ENCODE measurements around the gene NR4A1.

NR4A1 gene

GRCh38 chr12:52050758-52051541, at the start of gene NR4A1:
Gene NR4A1, plus strand, starts transcription at chr12:52051442. Its CDS starts 2,887 bp downstream, at chr12:52054329.
- Histone ChIP-seq H3K27me3 (ENCODE audit: insufficient read depth, insufficient read length) (peaks cover 32% of the 10 kb centered on the region), H3K36me3 (ENCODE audit: insufficient read depth, insufficient read length, low read length) (peaks cover 42% of the 10 kb centered on the region), H3K4me3 (ENCODE audit: insufficient read length, low read depth) (peak within 1 kb of the TSS; percentile 90), H3K4me1 (ENCODE audit: insufficient read depth, insufficient read length) (peaks cover 8% of the 10 kb centered on the region), H3K9me3 (ENCODE audit: insufficient read depth, low read length) (no peaks in the 10 kb centered on the region), H3K9ac (ENCODE audit: insufficient read length, low read depth) (peak within 1 kb of the TSS; percentile 93)
- TF ChIP-seq YY1 (IDR thresholded peaks at IDR 0.05; ENCODE audit: insufficient read depth, insufficient read length) (no peak), SUZ12 (IDR thresholded peaks at IDR 0.05; ENCODE audit: extremely low read depth, insufficient read depth, insufficient read length) (no peak), ZNF274 (IDR thresholded peaks at IDR 0.05; ENCODE audit: low read depth, low read length) (no peak)
- DNase-seq (ENCODE audit: low read depth, low spot score) = peak; percentile 72

DNA sequence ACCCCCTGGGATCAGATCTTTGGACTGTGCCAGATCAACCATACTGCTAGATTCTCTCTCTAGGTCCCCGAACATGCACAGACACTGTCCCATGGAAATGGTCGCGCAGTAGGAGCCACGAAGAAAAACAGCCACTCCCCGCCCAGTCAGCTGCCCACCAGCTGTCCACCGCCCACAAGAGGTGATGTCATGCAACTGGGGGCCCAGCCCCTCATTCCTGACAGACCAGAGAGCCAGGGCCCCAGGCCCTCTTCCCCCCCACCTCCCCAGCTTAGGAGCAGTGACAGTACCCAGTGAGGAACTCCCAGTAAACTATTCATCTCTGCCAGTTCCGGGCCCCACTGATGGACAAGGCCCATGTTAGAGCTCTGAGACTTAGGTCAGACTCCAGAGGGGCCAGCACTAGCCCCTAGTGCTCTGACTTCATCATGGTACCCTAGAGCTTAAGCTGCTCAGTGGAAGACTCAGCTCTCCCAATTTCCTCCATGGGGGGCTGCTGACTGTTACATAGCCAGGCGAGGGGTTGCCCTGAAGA, 48.2 kb upstream of the NR4A1 start:
- TF ChIP-seq SUZ12 (IDR thresholded peaks at IDR 0.05; ENCODE audit: extremely low read depth, insufficient read depth, insufficient read length) (no peak), YY1 (IDR thresholded peaks at IDR 0.05; ENCODE audit: insufficient read depth, insufficient read length) (no peak), ZNF274 (IDR thresholded peaks at IDR 0.05; ENCODE audit: low read depth, low read length) (no peak)
- DNase-seq (ENCODE audit: low read depth, low spot score) = no peak
- Histone ChIP-seq H3K27me3 (ENCODE audit: insufficient read depth, insufficient read length) (peaks cover 10% of the 10 kb centered on the region), H3K4me3 (ENCODE audit: insufficient read length, low read depth) (no peak overlapping the region), H3K4me1 (ENCODE audit: insufficient read depth, insufficient read length) (peaks cover 22% of the 10 kb centered on the region), H3K9ac (ENCODE audit: insufficient read length, low read depth) (no peak overlapping the region), H3K9me3 (ENCODE audit: insufficient read depth, low read length) (no peaks in the 10 kb centered on the region), H3K36me3 (ENCODE audit: insufficient read depth, insufficient read length, low read length) (peaks cover 14% of the 10 kb centered on the region)

DNA sequence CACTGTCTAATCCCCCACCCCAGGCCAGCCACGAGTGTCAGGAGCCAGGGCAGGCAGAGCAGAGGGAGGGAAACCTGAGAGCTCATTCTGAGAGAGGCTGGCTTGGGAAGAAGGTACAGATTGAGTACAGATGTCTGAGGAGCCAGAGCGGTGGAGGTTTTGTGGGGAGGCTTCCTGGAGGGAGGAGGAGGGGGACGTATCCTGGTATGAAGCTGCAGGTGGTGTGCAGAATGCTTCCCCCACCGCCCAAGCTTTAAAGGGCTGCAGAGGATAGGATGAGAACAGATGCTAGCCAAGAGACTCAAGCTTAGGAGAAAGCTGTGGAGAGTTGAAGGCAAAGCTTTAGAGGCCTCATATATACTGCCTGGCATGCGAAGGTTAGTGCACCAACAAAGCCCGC, 47.7 kb upstream of the NR4A1 start:
- H3K4me3 ChIP-seq (ENCODE audit: insufficient read length, low read depth) = no peak overlapping the region
- TF ChIP-seq SUZ12 (IDR thresholded peaks at IDR 0.05; ENCODE audit: extremely low read depth, insufficient read depth, insufficient read length) (no peak), ZNF274 (IDR thresholded peaks at IDR 0.05; ENCODE audit: low read depth, low read length) (no peak), YY1 (IDR thresholded peaks at IDR 0.05; ENCODE audit: insufficient read depth, insufficient read length) (no peak)
- H3K9ac ChIP-seq (ENCODE audit: insufficient read length, low read depth) = no peak overlapping the region
- peaks cover 12% of the 10 kb centered on the region for H3K27me3 ChIP-seq (ENCODE audit: insufficient read depth, insufficient read length)
- DNase-seq (ENCODE audit: low read depth, low spot score) = no peak
- peaks cover 17% of the 10 kb centered on the region for H3K36me3 ChIP-seq (ENCODE audit: insufficient read depth, insufficient read length, low read length)
- H3K4me1 ChIP-seq (ENCODE audit: insufficient read depth, insufficient read length) = peaks cover 26% of the 10 kb centered on the region
- H3K9me3 ChIP-seq (ENCODE audit: insufficient read depth, low read length) = no peaks in the 10 kb centered on the region

DNA sequence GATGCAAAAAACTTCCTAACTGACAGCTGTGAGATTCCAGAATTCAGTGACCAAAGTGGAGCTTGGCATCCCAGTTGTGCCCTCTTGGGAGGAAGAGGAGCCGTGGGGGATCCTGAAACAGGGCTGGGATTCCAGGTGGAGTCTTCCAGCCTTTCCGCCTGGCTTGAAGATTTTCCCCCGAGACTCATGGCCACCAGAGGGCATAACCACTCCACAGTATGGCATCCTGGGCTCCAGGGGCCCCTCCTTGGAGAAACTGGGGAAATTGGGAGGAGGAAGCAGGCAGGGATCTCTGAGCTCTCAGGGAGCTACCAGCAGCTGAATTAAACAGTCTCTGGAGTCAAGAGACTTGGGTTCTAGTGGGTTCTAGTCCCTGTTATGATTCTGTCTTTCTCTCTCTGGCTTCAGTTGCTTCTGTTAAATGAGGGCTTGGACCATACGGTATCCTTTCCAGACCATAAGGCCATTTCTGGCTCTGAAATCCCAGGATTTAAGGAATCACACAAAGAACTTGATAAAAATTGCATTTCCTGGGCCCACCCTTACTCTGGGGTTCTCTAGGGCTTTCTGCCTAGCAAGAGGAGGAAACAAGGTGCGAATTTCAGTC, 47.1 kb upstream of the NR4A1 start:
- peaks cover 32% of the 10 kb centered on the region for H3K4me1 ChIP-seq (ENCODE audit: insufficient read depth, insufficient read length)
- no peaks in the 10 kb centered on the region for H3K9me3 ChIP-seq (ENCODE audit: insufficient read depth, low read length)
- peaks cover 12% of the 10 kb centered on the region for H3K27me3 ChIP-seq (ENCODE audit: insufficient read depth, insufficient read length)
- H3K4me3 ChIP-seq (ENCODE audit: insufficient read length, low read depth) = no peak overlapping the region
- TF ChIP-seq SUZ12 (IDR thresholded peaks at IDR 0.05; ENCODE audit: extremely low read depth, insufficient read depth, insufficient read length) (no peak), YY1 (IDR thresholded peaks at IDR 0.05; ENCODE audit: insufficient read depth, insufficient read length) (no peak), ZNF274 (IDR thresholded peaks at IDR 0.05; ENCODE audit: low read depth, low read length) (no peak)
- no peak for DNase-seq (ENCODE audit: low read depth, low spot score)
- peak overlapping the region; percentile 46 for H3K9ac ChIP-seq (ENCODE audit: insufficient read length, low read depth)
- H3K36me3 ChIP-seq (ENCODE audit: insufficient read depth, insufficient read length, low read length) = peaks cover 18% of the 10 kb centered on the region

GRCh38 chr12:52005218-52005902, 45.9 kb upstream of the NR4A1 start:
- no peak overlapping the region for H3K4me3 ChIP-seq (ENCODE audit: insufficient read length, low read depth)
- H3K4me1 ChIP-seq (ENCODE audit: insufficient read depth, insufficient read length) = peaks cover 37% of the 10 kb centered on the region
- peaks cover 14% of the 10 kb centered on the region for H3K36me3 ChIP-seq (ENCODE audit: insufficient read depth, insufficient read length, low read length)
- TF ChIP-seq SUZ12 (IDR thresholded peaks at IDR 0.05; ENCODE audit: extremely low read depth, insufficient read depth, insufficient read length) = no peak
- TF ChIP-seq YY1 (IDR thresholded peaks at IDR 0.05; ENCODE audit: insufficient read depth, insufficient read length) = no peak
- no peak for TF ChIP-seq ZNF274 (IDR thresholded peaks at IDR 0.05; ENCODE audit: low read depth, low read length)
- peaks cover 12% of the 10 kb centered on the region for H3K27me3 ChIP-seq (ENCODE audit: insufficient read depth, insufficient read length)
- DNase-seq (ENCODE audit: low read depth, low spot score) = no peak
- H3K9ac ChIP-seq (ENCODE audit: insufficient read length, low read depth) = peak overlapping the region; percentile 77
- no peaks in the 10 kb centered on the region for H3K9me3 ChIP-seq (ENCODE audit: insufficient read depth, low read length)

DNA sequence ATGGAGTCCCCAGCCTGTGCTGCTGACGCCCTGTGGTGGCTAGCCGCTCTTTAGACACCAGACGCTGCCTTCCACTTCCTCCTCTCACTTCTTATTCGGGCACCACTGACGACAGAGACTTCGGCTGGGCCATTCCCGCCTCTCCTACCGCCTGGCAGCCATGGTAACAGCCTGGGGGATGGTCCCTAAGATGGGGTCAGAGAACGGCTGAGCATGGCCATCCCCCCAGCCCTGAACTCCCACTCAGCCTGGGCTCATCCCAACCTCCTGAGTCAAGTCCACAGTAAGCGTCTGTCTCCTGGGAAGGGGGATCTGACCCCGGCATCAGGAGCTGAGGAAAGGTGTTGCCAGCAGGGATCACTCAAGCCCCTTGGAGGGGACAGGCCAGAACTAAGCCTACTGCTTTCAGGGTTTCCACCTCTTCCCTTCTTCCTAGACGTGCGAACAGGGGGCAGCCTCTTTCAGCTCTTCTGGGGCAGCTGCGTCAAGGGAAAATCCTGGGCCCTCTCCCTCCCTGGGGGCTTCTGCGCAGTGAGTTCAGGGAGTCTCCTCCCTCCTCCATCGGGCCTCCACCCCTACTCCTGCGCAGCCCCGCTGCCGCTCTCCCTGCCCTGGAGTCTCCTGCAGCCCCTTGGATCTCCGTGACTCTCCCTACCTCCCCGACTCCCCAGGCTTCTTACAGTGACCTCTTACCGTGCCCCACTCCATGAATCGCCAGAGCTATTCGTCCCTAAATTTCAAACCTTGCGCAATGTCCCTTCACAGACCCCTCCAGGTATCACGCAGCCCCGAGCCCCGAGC, 45.1 kb upstream of the NR4A1 start:
- Histone ChIP-seq H3K27me3 (ENCODE audit: insufficient read depth, insufficient read length) (peaks cover 12% of the 10 kb centered on the region), H3K9me3 (ENCODE audit: insufficient read depth, low read length) (no peaks in the 10 kb centered on the region), H3K4me3 (ENCODE audit: insufficient read length, low read depth) (peak overlapping the region; percentile 43), H3K36me3 (ENCODE audit: insufficient read depth, insufficient read length, low read length) (peaks cover 20% of the 10 kb centered on the region), H3K9ac (ENCODE audit: insufficient read length, low read depth) (peak overlapping the region; percentile 77), H3K4me1 (ENCODE audit: insufficient read depth, insufficient read length) (peaks cover 37% of the 10 kb centered on the region)
- TF ChIP-seq SUZ12 (IDR thresholded peaks at IDR 0.05; ENCODE audit: extremely low read depth, insufficient read depth, insufficient read length) = no peak
- no peak for TF ChIP-seq ZNF274 (IDR thresholded peaks at IDR 0.05; ENCODE audit: low read depth, low read length)
- TF ChIP-seq YY1 (IDR thresholded peaks at IDR 0.05; ENCODE audit: insufficient read depth, insufficient read length) = no peak
- no peak for DNase-seq (ENCODE audit: low read depth, low spot score)

All from NT2/D1 (cell line).